Fibroblast of villous mesenchyme (primary cell): ENCODE measurements around the gene CCDC93. TPM values are rescaled to one million over a fixed set of nuclear protein-coding genes. Genes with fewer than 3 reads are reported as not detected.
A peak's percentile ranks its signal among the peaks of the same experiment; 100 is the strongest.

Experiments
- DNase-seq: peaks from one replicate; pipeline ENCODE4 v3.0.0-alpha.2; 2010; ENCODE audit warnings: low read depth
- H3K4me3 ChIP-seq: 2 replicates; pipeline ENCODE4 v1.5.1; 2011; ENCODE audit warnings: low read depth, mild to moderate bottlenecking, low read length
- total RNA-seq: library from RNA; depleted of rRNA; stranded (reverse); fragments of >200 nt; gene quantifications from 2 replicates; pipeline ENCODE4 v1.2.3, GENCODE V29; 2012
- TF ChIP-seq, protein P1 (sequence below): IDR thresholded peaks from 2 replicates; pipeline ENCODE4 v1.5.1; 2012; ENCODE audit warnings: low read depth, mild to moderate bottlenecking, low read length; ENCODE audit not compliant: insufficient read depth

The CCDC93 gene
- total RNA-seq, 1 donor, result 28.1 TPM

DNA sequence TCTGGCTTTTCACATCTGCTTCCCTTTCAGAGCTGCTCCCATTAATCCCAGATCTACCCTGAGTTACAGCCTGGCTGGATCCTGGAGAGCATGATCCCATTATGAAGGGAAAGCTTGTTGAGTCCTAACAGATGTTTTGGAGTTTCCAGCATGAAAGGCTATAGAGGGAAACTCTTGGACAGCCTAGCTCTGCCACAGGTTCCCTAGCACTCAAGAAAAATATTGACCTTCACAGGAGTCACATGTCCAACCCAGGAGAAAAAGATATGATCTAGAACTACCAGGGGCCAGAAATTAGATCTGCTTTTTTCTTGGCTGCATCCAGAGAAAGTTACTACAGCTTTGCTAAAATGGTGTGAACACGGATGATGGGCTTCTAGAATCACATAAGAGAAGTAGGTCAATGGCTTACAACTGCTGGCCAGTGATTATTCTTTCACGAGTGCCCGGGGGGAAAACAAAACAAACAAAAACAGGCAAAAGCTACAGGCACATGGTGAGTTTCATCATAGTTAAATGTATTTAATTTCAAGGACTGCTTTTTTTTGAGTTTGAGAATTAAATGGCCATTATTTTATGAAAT, 15.9 kb downstream of the CCDC93 start:
- peak; percentile 36 for DNase-seq
- H3K4me3 ChIP-seq, result no peak overlapping the region
- TF ChIP-seq, protein P1, sequence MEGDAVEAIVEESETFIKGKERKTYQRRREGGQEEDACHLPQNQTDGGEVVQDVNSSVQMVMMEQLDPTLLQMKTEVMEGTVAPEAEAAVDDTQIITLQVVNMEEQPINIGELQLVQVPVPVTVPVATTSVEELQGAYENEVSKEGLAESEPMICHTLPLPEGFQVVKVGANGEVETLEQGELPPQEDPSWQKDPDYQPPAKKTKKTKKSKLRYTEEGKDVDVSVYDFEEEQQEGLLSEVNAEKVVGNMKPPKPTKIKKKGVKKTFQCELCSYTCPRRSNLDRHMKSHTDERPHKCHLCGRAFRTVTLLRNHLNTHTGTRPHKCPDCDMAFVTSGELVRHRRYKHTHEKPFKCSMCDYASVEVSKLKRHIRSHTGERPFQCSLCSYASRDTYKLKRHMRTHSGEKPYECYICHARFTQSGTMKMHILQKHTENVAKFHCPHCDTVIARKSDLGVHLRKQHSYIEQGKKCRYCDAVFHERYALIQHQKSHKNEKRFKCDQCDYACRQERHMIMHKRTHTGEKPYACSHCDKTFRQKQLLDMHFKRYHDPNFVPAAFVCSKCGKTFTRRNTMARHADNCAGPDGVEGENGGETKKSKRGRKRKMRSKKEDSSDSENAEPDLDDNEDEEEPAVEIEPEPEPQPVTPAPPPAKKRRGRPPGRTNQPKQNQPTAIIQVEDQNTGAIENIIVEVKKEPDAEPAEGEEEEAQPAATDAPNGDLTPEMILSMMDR, result no peak

DNA sequence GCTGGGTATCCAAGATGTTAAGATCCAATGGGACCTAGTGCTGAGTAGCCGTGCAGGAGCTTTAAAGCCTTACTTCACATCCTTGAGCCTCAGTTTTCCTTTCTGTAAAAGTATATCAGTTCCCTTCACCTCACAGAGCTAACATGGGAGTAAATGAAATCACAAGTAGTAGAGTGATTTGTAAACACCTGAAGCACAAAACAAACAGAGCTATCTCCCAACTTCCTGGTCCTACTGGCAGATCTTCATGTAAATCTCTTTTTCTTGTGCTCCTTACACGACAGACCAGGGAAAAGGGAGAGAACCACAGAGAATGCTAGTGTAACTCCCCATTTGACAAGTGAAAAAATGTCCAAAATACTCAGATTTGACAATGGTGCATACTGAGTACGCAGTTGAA, 17.3 kb downstream of the CCDC93 start:
- TF ChIP-seq, protein P1, result no peak
- no peak for DNase-seq
- no peak overlapping the region for H3K4me3 ChIP-seq

DNA sequence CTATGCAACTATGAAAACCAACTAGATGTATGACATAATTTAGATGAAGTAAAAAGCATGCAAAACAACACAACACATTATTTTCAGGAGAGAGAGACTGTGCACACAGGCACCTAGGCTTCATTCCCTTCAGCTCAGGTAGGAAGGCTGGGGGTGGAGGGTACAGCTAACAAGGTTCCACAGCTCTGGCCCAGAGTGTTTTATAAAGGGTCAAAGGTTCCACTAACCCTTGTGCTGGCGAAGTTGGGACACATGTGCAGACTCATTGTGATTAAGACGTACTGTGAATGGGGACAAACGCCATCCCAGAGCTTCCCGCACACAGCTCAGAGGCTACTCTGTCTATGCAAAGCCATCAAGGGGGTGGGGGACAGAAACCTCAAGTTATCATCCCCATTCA, 19.1 kb downstream of the CCDC93 start:
- TF ChIP-seq, protein P1, result no peak
- no peak overlapping the region for H3K4me3 ChIP-seq
- DNase-seq, result no peak

DNA sequence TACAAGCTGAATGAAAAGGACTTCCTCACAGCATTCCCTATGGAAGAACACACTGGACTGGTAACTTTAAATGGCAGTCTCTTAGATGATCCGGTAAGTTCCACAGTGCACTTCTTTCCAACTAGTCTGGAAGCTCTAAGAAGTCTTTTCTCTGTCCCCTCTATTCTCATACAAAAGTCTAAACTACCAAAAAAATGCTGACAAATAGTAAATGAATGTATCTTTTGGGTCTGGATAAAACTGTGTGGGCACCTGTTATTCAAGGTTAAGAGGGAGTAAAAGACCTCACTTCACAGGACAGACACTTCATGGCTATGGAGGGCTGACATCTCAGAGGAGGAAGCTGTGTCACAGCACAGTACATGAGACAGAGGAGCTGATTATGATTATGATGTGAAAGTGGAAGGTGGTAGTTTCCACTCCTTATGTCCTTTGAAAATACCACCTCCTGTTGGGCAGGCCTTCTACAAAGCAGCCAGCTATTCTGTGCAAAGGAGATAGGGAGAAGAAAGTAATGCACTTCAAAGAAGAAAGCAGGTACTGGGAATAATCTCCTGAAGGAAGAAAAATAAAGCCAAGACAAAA, 23.9 kb downstream of the CCDC93 start:
- H3K4me3 ChIP-seq, result no peak overlapping the region
- TF ChIP-seq, protein P1, result no peak
- no peak for DNase-seq

DNA sequence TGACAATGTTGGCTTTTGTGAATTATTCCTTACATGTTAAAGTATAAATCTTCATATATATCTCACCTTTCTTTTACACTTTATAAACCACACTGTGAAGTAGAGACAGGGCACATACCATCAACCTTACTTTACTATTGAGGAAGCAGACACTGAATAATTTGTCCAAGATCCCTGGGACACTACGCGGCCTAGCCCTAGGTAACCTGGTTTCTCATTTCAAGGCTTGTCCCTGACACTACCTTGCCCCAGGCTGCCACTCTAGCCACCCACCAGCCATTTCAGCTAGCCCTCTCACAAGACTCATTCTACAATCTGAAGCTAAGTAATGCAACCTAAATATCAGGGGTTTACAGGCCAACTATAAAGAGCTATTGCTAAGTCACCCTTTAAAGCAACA, 26.7 kb downstream of the CCDC93 start:
- H3K4me3 ChIP-seq, result no peak overlapping the region
- no peak for DNase-seq
- TF ChIP-seq, protein P1, result no peak

DNA sequence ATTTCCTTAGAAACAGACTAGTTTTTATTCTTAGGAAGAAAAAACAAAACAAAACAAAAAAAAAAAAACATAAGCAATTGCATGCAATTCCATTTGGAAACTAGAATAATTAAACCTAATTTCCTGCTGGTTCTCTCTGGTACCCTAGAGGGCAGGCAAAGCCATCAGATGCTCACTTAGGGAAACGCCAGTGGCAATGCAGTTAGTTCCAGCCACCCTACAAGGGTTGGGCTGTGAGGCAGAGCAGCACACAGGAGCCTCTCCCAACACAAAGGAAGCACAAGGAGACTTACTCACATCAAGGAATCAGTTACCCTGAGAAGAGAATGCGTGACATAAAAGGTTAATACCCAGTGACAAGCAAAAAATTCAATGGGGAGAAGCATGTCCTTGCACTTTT, 28.8 kb downstream of the CCDC93 start:
- TF ChIP-seq, protein P1, result no peak
- H3K4me3 ChIP-seq, result no peak overlapping the region
- DNase-seq, result no peak

DNA sequence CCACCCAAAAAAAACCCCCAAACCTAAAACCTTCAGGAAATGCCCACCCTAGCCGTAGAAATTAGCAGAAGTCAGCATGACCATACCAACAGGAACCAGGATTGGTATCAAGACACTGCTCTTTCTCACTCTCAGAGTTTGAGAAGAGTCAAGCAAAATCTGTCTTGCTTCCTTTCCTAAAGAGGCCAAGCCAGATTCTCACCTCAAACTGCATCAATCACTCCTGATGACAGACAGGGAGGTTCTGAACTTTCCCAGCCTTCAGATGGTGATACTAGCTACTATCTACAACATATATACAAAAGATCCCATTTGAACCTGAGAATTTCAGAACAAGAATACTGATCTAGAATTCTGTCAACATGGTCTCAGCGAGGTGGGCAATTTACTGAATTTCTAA, 29.7 kb downstream of the CCDC93 start:
- TF ChIP-seq, protein P1, result no peak
- no peak overlapping the region for H3K4me3 ChIP-seq
- DNase-seq, result no peak
